Ammon's horn (tissue), 1 donor: ENCODE results near the gene RBP5.

Experiments used
- DNase-seq: peaks from one replicate; pipeline ENCODE4 v3.0.0-alpha.2; 2016; ENCODE audit warnings: low spot score

The RBP5 gene

DNA sequence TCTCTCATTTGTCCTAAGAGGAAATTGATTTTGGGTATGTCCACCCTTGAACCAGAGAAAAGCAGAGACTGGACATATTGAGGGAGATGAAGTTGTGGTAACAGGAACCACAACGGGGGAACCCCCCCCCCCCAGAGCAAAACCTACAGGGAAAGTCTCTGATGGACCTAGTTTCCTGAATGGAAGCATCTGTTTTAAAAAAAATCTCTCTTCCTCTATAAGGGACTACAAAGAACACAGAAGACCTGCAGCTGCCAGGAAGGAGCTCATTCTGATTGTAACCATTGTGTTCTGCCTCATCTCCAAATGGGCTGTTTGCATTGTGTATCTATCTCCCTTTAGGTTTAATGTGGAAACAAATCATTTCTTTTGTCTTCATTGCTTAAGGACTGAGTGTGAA lies 54.7 kb downstream of the RBP5 start:
- no peak for DNase-seq
